Pulmonary artery endothelial cell (primary cell): ENCODE results near the gene QPCT. TPM values are rescaled to one million over a fixed set of nuclear protein-coding genes. Genes with fewer than 3 reads are reported as not detected.

Experiments
- total RNA-seq: library from RNA; depleted of rRNA; stranded (reverse); fragments of >200 nt; gene quantifications from 2 replicates; pipeline ENCODE4 v1.2.3, GENCODE V29; 2014

QPCT gene
- total RNA-seq, 1 donor from 2014 or later, result 35.5 TPM

Other genes with a start within 250 kb of the QPCT start
- gene EIF2AK2, start 187.7 kb upstream of the QPCT start, total RNA-seq, result 29.4 and 36.9 TPM in 2 replicates
- gene SULT6B1, start 156.0 kb upstream of the QPCT start, total RNA-seq, result not detected in 2 replicates
- gene CEBPZOS, start 148.1 kb upstream of the QPCT start, total RNA-seq, result 11.1 and 12.5 TPM in 2 replicates
- 49.6 and 69.3 TPM in 2 replicates for gene CEBPZ, start 113.0 kb upstream of the QPCT start, total RNA-seq
- gene NDUFAF7, start 113.0 kb upstream of the QPCT start, total RNA-seq, result 14.4 and 16.5 TPM in 2 replicates
- 84.1 and 88.3 TPM in 2 replicates for gene PRKD3, start 19.8 kb upstream of the QPCT start, total RNA-seq